Nephron (organoid): ENCODE measurements around the gene NOL4L.

Source experiments
- H3K27ac Mint-ChIP-seq, 3 experiments: 2 replicates each; pipeline ENCODE4 v1.8.0; 2020; ENCODE audit warnings: mixed read lengths in 3 of 3, mild to moderate bottlenecking in 2 of 3, moderate library complexity in 1 of 3
- H3K27me3 Mint-ChIP-seq: 2 replicates; pipeline ENCODE4 v1.8.0; 2021; ENCODE audit warnings: low read depth, mild to moderate bottlenecking, moderate library complexity, mixed read lengths
- H3K36me3 Mint-ChIP-seq: 2 replicates; pipeline ENCODE4 v1.8.0; 2020; ENCODE audit warnings: low read depth, mixed read lengths
- H3K4me1 Mint-ChIP-seq: 2 replicates; pipeline ENCODE4 v1.8.0; 2020; ENCODE audit warnings: mixed read lengths
- H3K4me3 Mint-ChIP-seq, 3 experiments: 2 replicates each; pipeline ENCODE4 v1.8.0; 2020; ENCODE audit warnings: mild to moderate bottlenecking in 3 of 3, mixed read lengths in 3 of 3, moderate library complexity in 2 of 3
- H3K9me3 Mint-ChIP-seq: 2 replicates; pipeline ENCODE4 v1.8.0; 2020; ENCODE audit warnings: mixed read lengths
- TF ChIP-seq, protein P1 (sequence below), 3 experiments: fragments of 200-600 bp; sonication (generic); IDR thresholded peaks; one replicate each; pipeline ENCODE4 v1.5.0; 2021; ENCODE audit warnings: antibody characterized with exemption in 3 of 3; ENCODE audit not compliant: unreplicated experiment in 3 of 3

Gene NOL4L

DNA sequence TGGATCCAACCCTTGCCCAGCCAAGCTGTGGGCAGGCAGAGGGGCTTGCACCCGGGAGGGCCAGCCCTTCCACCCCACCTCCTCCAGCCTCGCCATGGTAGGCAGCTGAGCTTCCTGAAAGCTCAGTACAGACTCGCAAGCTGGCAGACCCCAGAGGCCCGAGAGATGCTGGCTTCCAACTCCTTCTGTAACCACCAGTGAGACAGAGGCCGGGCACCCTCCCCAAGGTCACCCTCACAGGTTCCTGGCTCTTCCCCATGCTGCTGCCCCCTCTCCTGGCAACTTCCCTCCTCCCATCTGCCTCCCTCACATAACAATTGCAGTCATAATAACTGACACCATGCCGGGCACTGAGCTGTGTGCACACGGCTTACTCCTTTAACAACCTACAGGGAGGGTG lies 26.2 kb upstream of the NOL4L start:
- Mint-ChIP-seq H3K36me3 (no peaks in the 10 kb centered on the region), H3K4me1 (peaks cover 23% of the 10 kb centered on the region), H3K27ac (no peak overlapping the region), H3K27me3 (peaks cover 25% of the 10 kb centered on the region), H3K9me3 (no peaks in the 10 kb centered on the region), H3K4me3 (no peak overlapping the region)
- TF ChIP-seq, protein P1, sequence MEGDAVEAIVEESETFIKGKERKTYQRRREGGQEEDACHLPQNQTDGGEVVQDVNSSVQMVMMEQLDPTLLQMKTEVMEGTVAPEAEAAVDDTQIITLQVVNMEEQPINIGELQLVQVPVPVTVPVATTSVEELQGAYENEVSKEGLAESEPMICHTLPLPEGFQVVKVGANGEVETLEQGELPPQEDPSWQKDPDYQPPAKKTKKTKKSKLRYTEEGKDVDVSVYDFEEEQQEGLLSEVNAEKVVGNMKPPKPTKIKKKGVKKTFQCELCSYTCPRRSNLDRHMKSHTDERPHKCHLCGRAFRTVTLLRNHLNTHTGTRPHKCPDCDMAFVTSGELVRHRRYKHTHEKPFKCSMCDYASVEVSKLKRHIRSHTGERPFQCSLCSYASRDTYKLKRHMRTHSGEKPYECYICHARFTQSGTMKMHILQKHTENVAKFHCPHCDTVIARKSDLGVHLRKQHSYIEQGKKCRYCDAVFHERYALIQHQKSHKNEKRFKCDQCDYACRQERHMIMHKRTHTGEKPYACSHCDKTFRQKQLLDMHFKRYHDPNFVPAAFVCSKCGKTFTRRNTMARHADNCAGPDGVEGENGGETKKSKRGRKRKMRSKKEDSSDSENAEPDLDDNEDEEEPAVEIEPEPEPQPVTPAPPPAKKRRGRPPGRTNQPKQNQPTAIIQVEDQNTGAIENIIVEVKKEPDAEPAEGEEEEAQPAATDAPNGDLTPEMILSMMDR (IDR thresholded peaks at IDR 0.05; ENCODE audit: unreplicated experiment in 3 of 3): no peak

DNA sequence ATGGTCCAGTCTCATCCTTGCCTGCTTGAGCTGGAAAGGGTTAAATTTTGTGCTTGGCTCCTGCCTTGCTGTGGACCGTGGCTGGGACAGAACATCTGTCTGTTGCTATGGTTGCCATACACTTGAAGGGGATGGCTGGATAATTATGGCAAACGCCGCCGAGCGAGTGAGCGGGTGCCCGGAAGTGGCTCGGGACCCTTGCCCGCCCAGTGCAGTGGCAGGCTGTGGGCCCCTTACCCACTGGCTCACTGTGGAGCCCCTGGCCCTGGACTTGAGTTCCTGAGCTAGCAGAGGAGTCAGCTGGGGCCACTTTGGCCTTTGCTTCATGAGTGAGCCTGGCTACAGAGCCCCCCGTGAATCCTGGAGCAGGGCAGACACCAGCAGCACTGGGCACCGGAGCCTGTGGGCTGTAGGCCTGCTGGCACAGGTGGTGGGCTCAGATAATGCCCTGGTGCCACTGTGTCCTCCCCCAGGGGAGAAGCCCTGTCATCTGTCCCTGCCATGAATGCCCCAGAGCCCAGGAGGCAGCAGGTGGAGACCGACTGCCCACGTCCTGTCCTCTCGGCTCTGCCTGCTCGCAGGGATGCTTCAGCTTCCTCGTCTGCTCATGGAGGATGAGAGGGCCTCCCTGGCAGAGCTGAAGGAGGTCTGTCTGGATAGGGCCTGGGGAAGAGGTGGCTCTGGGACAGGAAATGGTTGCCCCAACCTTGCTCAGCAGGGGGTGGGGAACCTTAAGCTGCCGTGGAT lies 25.5 kb upstream of the NOL4L start:
- TF ChIP-seq, protein P1 (IDR thresholded peaks at IDR 0.05; ENCODE audit: unreplicated experiment in 3 of 3): no peak
- H3K27ac Mint-ChIP-seq: no peak overlapping the region
- no peaks in the 10 kb centered on the region for H3K9me3 Mint-ChIP-seq
- H3K36me3 Mint-ChIP-seq: no peaks in the 10 kb centered on the region
- H3K4me3 Mint-ChIP-seq: no peak overlapping the region
- H3K4me1 Mint-ChIP-seq: peaks cover 23% of the 10 kb centered on the region
- H3K27me3 Mint-ChIP-seq: peaks cover 25% of the 10 kb centered on the region

DNA sequence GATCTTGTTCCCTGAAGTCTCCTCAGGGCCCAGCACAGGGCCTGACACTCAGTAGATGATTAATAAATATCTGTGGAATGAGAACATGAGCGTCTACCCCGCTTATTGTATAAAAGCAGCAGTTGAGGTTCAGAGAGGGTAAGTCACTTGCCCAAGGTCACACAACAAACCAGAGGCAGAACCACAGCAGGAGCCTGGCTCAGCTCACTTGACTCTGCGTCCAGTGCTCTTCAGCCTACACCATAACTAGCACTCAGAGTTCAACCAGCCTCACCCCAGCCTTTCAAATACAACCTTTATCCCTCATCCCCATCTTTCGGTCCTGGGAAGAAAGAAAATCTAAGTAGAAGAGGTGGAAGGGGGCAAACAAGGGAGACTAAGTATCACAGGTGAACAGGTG lies 24.9 kb upstream of the NOL4L start:
- TF ChIP-seq, protein P1 (IDR thresholded peaks at IDR 0.05; ENCODE audit: unreplicated experiment in 3 of 3): no peak
- no peaks in the 10 kb centered on the region for H3K36me3 Mint-ChIP-seq
- H3K4me3 Mint-ChIP-seq: no peak overlapping the region
- H3K27ac Mint-ChIP-seq: no peak overlapping the region
- H3K27me3 Mint-ChIP-seq: peaks cover 25% of the 10 kb centered on the region
- no peaks in the 10 kb centered on the region for H3K9me3 Mint-ChIP-seq
- peaks cover 23% of the 10 kb centered on the region for H3K4me1 Mint-ChIP-seq

DNA sequence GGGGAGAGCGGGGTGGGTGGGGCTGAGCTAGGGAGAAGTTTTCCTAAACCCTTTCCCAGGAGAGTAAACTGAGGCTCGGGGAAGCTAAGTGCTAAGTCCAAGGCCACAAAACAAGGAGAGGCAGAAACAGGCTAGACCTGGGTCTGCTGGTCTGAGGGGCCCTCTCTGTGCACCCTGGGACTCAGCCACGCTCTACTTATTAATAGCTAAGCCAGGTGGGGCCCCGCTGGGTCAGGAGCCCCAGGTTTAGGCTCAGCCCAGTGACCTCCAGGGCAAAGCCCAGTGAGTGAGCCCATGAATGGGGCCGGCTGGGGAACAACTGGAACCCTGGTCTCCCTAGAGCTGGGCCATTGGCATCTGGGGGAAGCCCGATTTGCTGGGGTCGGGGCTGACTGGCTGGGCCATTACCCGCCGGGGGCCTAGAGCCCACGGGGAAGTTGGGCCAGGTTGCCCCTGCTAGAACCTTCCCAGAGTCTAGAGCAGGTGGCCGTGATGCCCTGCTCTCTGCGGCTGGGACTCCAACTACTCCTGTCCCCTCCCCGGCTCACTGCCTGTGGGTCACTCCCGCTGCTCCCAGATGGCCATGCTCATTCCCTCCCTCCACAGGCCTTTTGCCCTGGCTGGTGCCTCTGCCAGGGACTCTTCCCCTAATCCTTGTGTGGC lies 24.1 kb upstream of the NOL4L start:
- Mint-ChIP-seq H3K36me3 (no peaks in the 10 kb centered on the region), H3K4me1 (peaks cover 23% of the 10 kb centered on the region), H3K27me3 (peaks cover 24% of the 10 kb centered on the region), H3K4me3 (no peak overlapping the region), H3K9me3 (no peaks in the 10 kb centered on the region), H3K27ac (peak overlapping the region in 1 of 3 experiments; percentile 3)
- TF ChIP-seq, protein P1 (IDR thresholded peaks at IDR 0.05; ENCODE audit: unreplicated experiment in 3 of 3): no peak

GRCh38 chr20:32608664-32609015 lies 23.5 kb upstream of the NOL4L start:
- Mint-ChIP-seq H3K4me3 (no peak overlapping the region), H3K4me1 (peaks cover 23% of the 10 kb centered on the region), H3K27ac (peak overlapping the region in 2 of 3 experiments; percentile 3 to 5), H3K27me3 (peaks cover 23% of the 10 kb centered on the region), H3K36me3 (no peaks in the 10 kb centered on the region), H3K9me3 (no peaks in the 10 kb centered on the region)
- TF ChIP-seq, protein P1 (IDR thresholded peaks at IDR 0.05; ENCODE audit: unreplicated experiment in 3 of 3): no peak
